Central memory CD8-positive, alpha-beta T cell (primary cell): Measurements from ENCODE around the gene PARP11.

ENCODE experiments used
- ATAC-seq: fragments of 150-1000 bp; cut with Tn5 transposase; replicated peaks from 2 replicates; pipeline ENCODE4 v1.10.0; 2022; ENCODE audit warnings: mild to moderate bottlenecking, moderate FRiP score, moderate number of reproducible peaks; ENCODE audit not compliant: poor library complexity, severe bottlenecking; ENCODE audit errors: extremely low read depth
- DNase-seq, 2 donors: peaks; one replicate each; pipeline ENCODE4 v3.0.0; 2021; ENCODE audit warnings: low spot score in 2 of 2
- H3K27ac Mint-ChIP-seq: one replicate; pipeline ENCODE4 v1.8.0; 2022; ENCODE audit warnings: low read depth, mild to moderate bottlenecking, moderate library complexity, mixed read lengths
- H3K27me3 Mint-ChIP-seq: one replicate; pipeline ENCODE4 v1.8.0; 2022; ENCODE audit warnings: mixed read lengths
- H3K36me3 Mint-ChIP-seq: one replicate; pipeline ENCODE4 v1.8.0; 2022; ENCODE audit warnings: mild to moderate bottlenecking, moderate library complexity, mixed read lengths; ENCODE audit not compliant: insufficient read depth
- H3K4me1 Mint-ChIP-seq: one replicate; pipeline ENCODE4 v1.8.0; 2022; ENCODE audit warnings: mixed read lengths
- H3K4me3 Mint-ChIP-seq: one replicate; pipeline ENCODE4 v1.8.0; 2022; ENCODE audit warnings: mild to moderate bottlenecking, moderate library complexity, mixed read lengths
- H3K9me3 Mint-ChIP-seq: one replicate; pipeline ENCODE4 v1.8.0; 2022; ENCODE audit warnings: mixed read lengths

Gene PARP11

GRCh38 chr12:3803865-3804472, 69.2 kb downstream of the PARP11 start:
- DNase-seq: peak; percentile 43 to 50

GRCh38 chr12:3802721-3803120, 70.5 kb downstream of the PARP11 start:
- ATAC-seq: no peak
- no peaks in the 10 kb centered on the region for H3K9me3 Mint-ChIP-seq
- H3K27me3 Mint-ChIP-seq: no peaks in the 10 kb centered on the region
- peaks cover 4% of the 10 kb centered on the region for H3K4me1 Mint-ChIP-seq
- no peak overlapping the region for H3K4me3 Mint-ChIP-seq
- DNase-seq: no peak
- H3K36me3 Mint-ChIP-seq: peaks cover 6% of the 10 kb centered on the region
- no peak overlapping the region for H3K27ac Mint-ChIP-seq

More at GRCh38 chr12:3803865-3804472, 69.2 kb downstream of the PARP11 start:
- no peaks in the 10 kb centered on the region for H3K9me3 Mint-ChIP-seq
- ATAC-seq: peak; percentile 43
- no peak overlapping the region for H3K27ac Mint-ChIP-seq
- H3K4me3 Mint-ChIP-seq: no peak overlapping the region
- H3K36me3 Mint-ChIP-seq: peaks cover 1% of the 10 kb centered on the region
- H3K27me3 Mint-ChIP-seq: no peaks in the 10 kb centered on the region
- H3K4me1 Mint-ChIP-seq: peaks cover 4% of the 10 kb centered on the region

GRCh38 chr12:3797531-3798048, 75.6 kb downstream of the PARP11 start:
- H3K36me3 Mint-ChIP-seq: peaks cover 8% of the 10 kb centered on the region
- H3K27ac Mint-ChIP-seq: no peak overlapping the region
- H3K27me3 Mint-ChIP-seq: no peaks in the 10 kb centered on the region

GRCh38 chr12:3795492-3796133, 77.6 kb downstream of the PARP11 start:
- ATAC-seq (no peak), DNase-seq (no peak)
- no peak overlapping the region for H3K4me3 Mint-ChIP-seq
- H3K4me1 Mint-ChIP-seq: no peaks in the 10 kb centered on the region
- H3K9me3 Mint-ChIP-seq: no peaks in the 10 kb centered on the region
- H3K27me3 Mint-ChIP-seq: no peaks in the 10 kb centered on the region
- no peak overlapping the region for H3K27ac Mint-ChIP-seq
- peaks cover 7% of the 10 kb centered on the region for H3K36me3 Mint-ChIP-seq

More at GRCh38 chr12:3797531-3798048, 75.6 kb downstream of the PARP11 start:
- ATAC-seq (no peak), DNase-seq (no peak)
- Mint-ChIP-seq H3K9me3 (no peaks in the 10 kb centered on the region), H3K4me1 (peaks cover 4% of the 10 kb centered on the region), H3K4me3 (no peak overlapping the region)

GRCh38 chr12:3795066-3795465, 78.1 kb downstream of the PARP11 start:
- no peaks in the 10 kb centered on the region for H3K4me1 Mint-ChIP-seq
- no peak overlapping the region for H3K27ac Mint-ChIP-seq
- H3K4me3 Mint-ChIP-seq: no peak overlapping the region
- no peaks in the 10 kb centered on the region for H3K9me3 Mint-ChIP-seq
- DNase-seq (no peak), ATAC-seq (no peak)
- no peaks in the 10 kb centered on the region for H3K27me3 Mint-ChIP-seq
- peaks cover 7% of the 10 kb centered on the region for H3K36me3 Mint-ChIP-seq

GRCh38 chr12:3792623-3793288, 80.4 kb downstream of the PARP11 start:
- H3K4me3 Mint-ChIP-seq: no peak overlapping the region
- no peaks in the 10 kb centered on the region for H3K4me1 Mint-ChIP-seq
- no peaks in the 10 kb centered on the region for H3K9me3 Mint-ChIP-seq
- no peaks in the 10 kb centered on the region for H3K27me3 Mint-ChIP-seq
- no peak overlapping the region for H3K27ac Mint-ChIP-seq
- ATAC-seq (no peak), DNase-seq (no peak)
- H3K36me3 Mint-ChIP-seq: peaks cover 2% of the 10 kb centered on the region

- Mint-ChIP-seq H3K9me3 (no peaks in the 10 kb centered on the region), H3K4me3 (no peak overlapping the region), H3K27me3 (no peaks in the 10 kb centered on the region), H3K27ac (no peak overlapping the region), H3K36me3 (peaks cover 2% of the 10 kb centered on the region), H3K4me1 (no peaks in the 10 kb centered on the region)
- no peak for ATAC-seq
- DNase-seq: no peak
These were observed 81.8 kb downstream of the PARP11 start for GRCh38 chr12:3791256-3791874.

GRCh38 chr12:3790642-3791041, 82.6 kb downstream of the PARP11 start:
- no peaks in the 10 kb centered on the region for H3K27me3 Mint-ChIP-seq
- H3K4me3 Mint-ChIP-seq: no peak overlapping the region
- no peaks in the 10 kb centered on the region for H3K36me3 Mint-ChIP-seq
- no peaks in the 10 kb centered on the region for H3K9me3 Mint-ChIP-seq
- DNase-seq (no peak), ATAC-seq (no peak)
- H3K4me1 Mint-ChIP-seq: no peaks in the 10 kb centered on the region
- H3K27ac Mint-ChIP-seq: no peak overlapping the region

- no peak for DNase-seq
- no peaks in the 10 kb centered on the region for H3K36me3 Mint-ChIP-seq
- H3K27me3 Mint-ChIP-seq: no peaks in the 10 kb centered on the region
- no peak overlapping the region for H3K27ac Mint-ChIP-seq
- no peaks in the 10 kb centered on the region for H3K9me3 Mint-ChIP-seq
- ATAC-seq: no peak
- no peaks in the 10 kb centered on the region for H3K4me1 Mint-ChIP-seq
- no peak overlapping the region for H3K4me3 Mint-ChIP-seq
These were observed 83.4 kb downstream of the PARP11 start for GRCh38 chr12:3789838-3790237.

GRCh38 chr12:3777206-3777809, 95.9 kb downstream of the PARP11 start:
- Mint-ChIP-seq H3K27me3 (no peaks in the 10 kb centered on the region), H3K9me3 (no peaks in the 10 kb centered on the region), H3K4me1 (no peaks in the 10 kb centered on the region), H3K4me3 (no peak overlapping the region), H3K27ac (no peak overlapping the region), H3K36me3 (no peaks in the 10 kb centered on the region)
- DNase-seq (no peak), ATAC-seq (no peak)

GRCh38 chr12:3775385-3776035, 97.7 kb downstream of the PARP11 start:
- no peaks in the 10 kb centered on the region for H3K27me3 Mint-ChIP-seq

GRCh38 chr12:3772380-3772779, 100.8 kb downstream of the PARP11 start:
- DNase-seq (no peak), ATAC-seq (no peak)
- no peaks in the 10 kb centered on the region for H3K36me3 Mint-ChIP-seq
- no peaks in the 10 kb centered on the region for H3K9me3 Mint-ChIP-seq
- H3K4me1 Mint-ChIP-seq: no peaks in the 10 kb centered on the region
- H3K27me3 Mint-ChIP-seq: no peaks in the 10 kb centered on the region
- H3K27ac Mint-ChIP-seq: no peak overlapping the region
- H3K4me3 Mint-ChIP-seq: no peak overlapping the region

More at GRCh38 chr12:3775385-3776035, 97.7 kb downstream of the PARP11 start:
- no peaks in the 10 kb centered on the region for H3K36me3 Mint-ChIP-seq
- H3K27ac Mint-ChIP-seq: no peak overlapping the region
- ATAC-seq (no peak), DNase-seq (no peak)
- no peaks in the 10 kb centered on the region for H3K9me3 Mint-ChIP-seq
- H3K4me3 Mint-ChIP-seq: no peak overlapping the region
- no peaks in the 10 kb centered on the region for H3K4me1 Mint-ChIP-seq
